GM21381 (cell line): Measurements from ENCODE around the gene AFAP1L1.
"Not testable (repeated sequence)": the region's sequence is repeated elsewhere in the genome, so short reads cannot be mapped to it uniquely, and the experiment has no call there.

Experiments used
- ATAC-seq: cut with Tn5 transposase; IDR thresholded peaks from one replicate; pipeline ENCODE4 v1.9.1; 2021; ENCODE audit warnings: mild to moderate bottlenecking, moderate library complexity; ENCODE audit not compliant: unreplicated experiment

The AFAP1L1 gene

GRCh38 chr5:149386166-149386565 lies 114.5 kb downstream of the AFAP1L1 start:
- ATAC-seq: no peak

- no peak for ATAC-seq
These were observed 115.5 kb downstream of the AFAP1L1 start for GRCh38 chr5:149387081-149387631.

- no peak for ATAC-seq
These were observed 116.3 kb downstream of the AFAP1L1 start for GRCh38 chr5:149387982-149388381.

- ATAC-seq: no peak
These were observed 117.0 kb downstream of the AFAP1L1 start for GRCh38 chr5:149388498-149389190.

- no peak for ATAC-seq
These were observed 118.2 kb downstream of the AFAP1L1 start for GRCh38 chr5:149389552-149390495.

GRCh38 chr5:149391076-149391475 lies 119.4 kb downstream of the AFAP1L1 start:
- ATAC-seq: not testable (repeated sequence)
